Fibroblast of skin of back (primary cell): ENCODE data around the gene TAF10.

ENCODE experiments used
- DNase-seq: peaks from one replicate; pipeline ENCODE4 v3.0.0-alpha.2; 2013

Gene TAF10

DNA sequence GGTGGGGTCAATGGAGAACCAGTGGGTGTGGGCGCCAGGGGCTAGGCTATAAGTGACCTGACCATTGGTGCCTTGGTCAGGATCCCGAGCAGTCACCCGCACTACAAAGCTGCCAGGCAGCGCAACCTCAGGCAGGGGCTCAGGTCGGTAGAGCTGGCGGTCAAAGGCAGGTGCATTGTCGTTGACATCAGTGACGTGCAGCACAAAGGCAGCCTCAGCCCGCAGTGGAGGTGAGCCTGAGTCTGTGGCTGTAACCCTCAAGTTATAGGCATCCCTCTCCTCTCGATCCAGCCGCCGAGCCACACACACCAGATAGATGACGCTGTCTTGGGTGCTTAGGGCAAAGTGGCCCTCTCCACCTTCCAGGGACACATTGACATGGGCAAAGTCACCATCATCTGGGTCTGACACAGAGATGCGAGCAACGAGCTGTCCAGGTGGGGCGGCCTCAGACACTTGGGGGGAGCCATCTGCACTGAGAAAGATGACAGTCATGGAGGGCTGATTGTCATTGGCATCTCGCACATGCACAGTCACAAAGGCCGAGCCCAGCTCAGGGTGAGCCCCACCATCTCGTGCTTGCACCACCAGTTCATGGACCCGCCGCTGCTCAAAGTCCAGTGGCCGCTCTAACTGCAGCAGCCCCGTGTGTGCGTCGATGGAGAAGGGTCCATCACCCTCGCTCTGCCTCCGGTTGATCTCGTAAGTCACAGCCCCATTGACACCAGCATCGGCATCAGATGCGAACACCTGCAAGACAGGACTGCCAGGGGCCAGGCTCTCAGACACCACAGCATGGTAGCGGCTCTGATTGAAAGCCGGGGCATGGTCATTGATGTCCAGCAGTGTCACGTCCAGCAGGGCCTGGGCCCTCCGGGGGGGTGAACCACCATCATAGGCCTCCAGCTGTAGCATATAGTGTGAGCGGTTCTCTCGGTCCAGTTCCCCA is 28.3 kb upstream of the TAF10 start:
- no peak for DNase-seq

DNA sequence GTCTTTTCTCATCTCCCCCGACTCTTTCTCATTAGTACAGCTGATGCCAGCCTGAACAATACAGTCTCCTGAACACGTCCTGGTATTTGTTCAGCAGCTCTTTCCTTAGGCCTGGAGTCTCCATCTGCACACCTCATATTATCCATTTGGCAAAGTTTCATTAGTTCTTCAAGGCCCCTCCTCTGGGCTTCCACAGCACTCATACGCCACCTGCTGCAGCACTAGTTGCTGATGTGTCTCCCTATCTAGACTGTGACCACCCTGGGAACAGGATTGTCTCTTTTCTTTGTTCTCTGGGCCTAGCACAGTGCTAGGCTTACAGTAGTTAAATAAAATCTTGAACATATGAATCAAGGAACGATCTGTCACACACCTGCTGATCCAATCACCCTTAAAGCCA is 26.4 kb upstream of the TAF10 start:
- DNase-seq, result no peak

DNA sequence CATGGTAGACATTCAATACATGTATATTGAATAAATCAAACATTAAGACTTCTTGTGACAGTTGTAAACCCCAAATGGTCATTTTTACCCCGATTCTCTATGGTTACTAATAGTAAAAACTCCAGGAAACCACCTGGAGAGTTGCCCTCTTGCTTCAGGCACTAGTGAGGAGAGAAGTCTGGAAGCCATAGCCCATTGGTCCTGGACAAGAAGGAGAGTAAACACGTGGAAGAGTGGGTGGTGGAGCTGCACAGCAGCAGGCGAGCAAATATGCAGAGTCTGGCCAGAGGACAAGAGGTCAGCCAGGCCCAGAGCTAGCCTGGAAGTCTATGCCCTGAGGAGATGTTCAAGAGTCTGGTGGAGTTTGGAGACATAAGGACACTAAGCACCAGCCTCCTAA is 25.9 kb upstream of the TAF10 start:
- DNase-seq, result no peak

DNA sequence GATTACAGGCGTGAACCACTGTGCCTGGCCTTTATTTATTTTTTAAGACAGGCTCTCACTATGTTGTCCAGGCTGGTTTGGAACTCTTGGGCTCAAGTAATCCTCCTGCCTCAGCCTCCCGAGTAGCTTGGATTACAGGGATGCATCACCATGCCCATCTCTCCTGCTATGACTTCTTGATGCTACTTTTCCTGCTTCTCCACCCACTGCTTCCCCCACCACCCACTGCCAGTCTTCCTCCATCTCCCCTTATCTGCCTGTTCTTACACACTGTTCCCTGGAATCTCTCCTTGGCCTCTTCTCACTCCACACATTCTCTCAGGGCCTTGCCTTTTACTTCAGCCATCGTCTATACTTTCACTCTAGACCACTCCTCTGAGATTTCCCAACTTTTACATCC is 24.5 kb upstream of the TAF10 start:
- no peak for DNase-seq

DNA sequence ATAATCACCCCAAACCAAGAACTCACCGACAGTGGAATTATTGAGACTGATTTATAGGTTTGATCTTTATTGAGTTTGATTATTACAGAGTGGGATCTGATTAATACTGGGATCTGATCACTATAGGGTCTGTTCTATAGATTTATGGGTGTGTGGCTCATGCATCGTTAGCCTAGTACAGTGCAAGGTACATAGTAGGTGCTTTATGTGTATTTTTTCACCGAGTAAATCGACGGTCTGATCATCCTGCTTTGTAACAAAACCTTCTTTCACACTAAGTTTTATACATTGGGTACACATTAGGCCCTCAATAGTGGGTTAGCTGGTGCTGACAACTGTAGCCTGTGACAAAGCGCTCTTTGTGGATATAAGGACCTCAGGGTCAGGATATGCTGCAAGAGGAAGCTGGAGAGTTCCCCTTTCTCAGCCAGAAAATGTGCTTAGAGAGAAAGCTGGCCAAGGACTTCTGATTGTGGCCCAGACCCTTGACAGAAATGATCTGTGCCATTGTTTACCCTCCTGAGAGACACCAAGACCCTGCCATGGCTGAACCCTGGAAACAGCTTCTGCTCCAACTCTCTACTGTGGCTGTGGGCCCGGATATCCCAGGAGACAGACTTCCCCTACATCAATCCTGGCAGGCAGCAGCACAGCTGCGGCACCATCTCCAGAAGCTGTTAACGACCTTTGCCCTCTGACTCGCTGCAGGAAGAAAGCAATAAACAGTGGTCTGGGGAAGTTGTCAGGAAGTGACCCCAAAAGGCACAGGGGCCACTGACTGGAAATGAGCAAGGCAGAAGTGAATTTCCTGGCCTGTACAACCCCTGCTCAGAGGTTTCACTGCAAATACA is 23.3 kb upstream of the TAF10 start:
- no peak for DNase-seq

DNA sequence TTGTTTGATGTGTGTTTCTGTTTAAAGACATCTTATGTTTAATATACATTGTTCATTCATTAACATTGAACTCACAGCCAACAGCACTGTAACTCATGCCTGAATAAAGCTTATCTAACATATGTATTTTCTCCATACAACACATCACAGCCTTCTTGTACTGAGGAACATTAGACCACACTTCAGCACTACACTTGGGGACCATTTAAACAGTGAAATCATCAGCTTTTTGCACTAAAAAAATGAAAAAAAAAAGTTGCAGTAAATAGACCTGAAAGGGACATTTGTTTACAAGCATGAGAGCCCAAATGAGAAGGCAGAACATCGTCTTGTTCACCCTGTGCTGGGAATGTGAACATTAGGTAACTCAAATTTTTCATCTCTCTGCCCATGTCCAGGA is 22.5 kb upstream of the TAF10 start:
- DNase-seq, result no peak

DNA sequence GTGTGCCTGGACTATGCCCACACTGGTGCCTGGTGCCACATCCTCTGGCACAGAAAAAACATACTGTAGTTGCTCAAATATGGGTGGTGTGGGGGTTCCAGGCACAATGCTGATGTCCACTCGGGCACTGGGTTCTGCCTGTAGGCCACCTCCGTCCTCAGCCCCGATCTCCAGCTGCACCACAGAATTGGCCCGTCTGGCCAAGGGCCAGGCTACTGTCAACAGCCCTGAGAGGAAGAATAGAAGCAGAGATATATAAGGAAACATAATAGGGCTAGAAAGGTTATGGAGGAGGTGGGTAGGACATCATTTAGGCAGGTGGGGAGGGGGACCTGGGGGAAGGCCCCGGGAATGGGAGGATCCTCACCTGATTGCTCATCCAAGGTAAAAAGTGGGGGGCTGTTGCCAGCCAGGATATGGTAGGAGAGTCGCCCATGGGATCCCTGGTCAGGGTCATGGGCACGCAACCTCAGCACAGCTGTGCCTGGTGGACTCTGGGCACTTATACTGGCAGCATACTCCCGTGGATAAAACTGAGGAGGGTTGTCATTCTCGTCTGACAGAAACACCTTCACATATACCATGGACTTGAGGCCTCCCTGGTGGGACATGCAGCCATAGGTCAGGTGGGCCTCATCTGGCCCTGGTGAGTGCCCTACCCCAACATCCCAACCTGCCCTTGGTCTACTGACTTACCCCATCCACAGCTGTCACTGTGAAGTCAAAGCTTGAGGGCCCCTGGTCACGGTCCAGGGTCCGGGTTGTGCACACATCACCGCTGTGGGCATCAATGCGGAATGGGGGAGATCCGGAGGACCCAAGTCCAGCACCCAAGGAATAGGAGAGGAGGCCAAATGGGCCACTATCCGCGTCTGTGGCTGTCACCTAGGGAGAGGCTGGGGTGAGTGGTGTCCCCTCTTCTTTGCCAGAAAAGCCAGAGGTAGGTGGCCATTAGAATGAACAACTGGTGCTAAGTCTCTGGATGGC is 21.7 kb upstream of the TAF10 start:
- DNase-seq, result no peak

DNA sequence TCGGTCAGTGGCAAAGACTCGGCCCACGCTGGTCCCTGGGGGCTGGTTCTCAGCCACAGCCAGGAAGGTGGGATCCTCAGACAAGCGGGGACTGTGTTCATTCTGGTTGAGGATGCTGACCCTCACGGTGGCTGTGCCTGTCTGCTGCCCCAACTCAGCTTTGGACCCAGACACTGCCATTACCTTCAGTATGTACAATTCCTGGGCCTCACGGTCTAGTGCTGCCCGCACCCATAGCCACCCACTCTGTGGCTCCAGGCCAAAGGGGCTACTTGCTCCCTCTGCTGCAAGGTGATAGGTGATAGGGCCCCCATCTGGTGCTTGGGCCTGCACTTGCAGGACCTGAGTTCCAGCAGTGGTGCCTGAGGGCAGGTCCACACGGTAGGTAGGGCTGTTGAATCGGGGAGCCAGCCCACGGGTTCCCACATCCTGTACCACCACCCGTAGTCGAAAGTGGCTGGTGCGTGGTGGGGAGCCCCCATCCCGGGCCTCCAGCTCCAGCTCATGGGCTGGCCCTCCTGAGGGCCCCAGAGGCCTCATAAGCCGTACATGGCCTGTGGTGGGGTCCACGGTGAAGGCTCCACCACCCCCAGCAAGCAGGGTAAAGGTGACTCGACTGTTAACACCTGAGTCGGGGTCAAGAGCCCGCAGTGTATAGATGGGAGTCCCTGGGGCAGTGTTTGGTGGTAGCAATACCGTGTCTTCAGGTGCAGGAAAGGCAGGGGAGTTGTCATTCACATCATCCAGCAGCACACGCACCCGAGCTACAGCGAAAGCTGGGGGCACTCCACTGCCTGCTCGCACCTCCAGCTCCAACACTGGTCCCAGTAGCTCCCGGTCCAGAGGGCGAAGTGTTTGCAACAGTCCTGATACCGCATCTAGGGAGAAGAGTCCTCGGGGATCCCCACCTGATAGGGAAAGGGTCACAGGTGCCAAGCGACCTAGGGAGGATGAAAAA is 20.4 kb upstream of the TAF10 start:
- no peak for DNase-seq

DNA sequence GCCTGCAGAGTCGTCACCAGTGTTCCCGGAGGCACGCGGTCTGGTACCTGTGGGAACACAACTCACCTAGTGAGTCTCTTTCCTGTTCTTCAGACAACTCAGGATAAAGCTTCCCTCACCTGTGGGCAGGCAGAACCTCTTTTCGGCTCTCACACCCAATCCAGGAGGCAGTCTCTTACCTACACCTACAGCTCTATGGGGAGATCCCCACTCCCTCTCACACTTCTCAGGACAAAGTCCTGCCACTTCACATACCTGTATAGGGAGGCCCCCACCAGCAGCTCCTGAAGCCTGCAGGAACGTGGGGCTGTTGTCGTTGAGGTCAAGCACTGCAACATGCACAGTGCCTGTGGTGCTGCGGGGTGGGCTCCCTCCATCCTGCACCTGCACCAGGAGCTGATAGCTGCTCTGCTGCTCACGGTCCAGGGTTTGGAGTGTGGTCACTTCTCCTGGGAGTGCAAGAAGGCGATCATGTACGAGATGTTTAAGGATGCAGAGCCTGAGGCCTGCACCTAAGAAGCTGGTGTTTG is 19.4 kb upstream of the TAF10 start:
- no peak for DNase-seq

DNA sequence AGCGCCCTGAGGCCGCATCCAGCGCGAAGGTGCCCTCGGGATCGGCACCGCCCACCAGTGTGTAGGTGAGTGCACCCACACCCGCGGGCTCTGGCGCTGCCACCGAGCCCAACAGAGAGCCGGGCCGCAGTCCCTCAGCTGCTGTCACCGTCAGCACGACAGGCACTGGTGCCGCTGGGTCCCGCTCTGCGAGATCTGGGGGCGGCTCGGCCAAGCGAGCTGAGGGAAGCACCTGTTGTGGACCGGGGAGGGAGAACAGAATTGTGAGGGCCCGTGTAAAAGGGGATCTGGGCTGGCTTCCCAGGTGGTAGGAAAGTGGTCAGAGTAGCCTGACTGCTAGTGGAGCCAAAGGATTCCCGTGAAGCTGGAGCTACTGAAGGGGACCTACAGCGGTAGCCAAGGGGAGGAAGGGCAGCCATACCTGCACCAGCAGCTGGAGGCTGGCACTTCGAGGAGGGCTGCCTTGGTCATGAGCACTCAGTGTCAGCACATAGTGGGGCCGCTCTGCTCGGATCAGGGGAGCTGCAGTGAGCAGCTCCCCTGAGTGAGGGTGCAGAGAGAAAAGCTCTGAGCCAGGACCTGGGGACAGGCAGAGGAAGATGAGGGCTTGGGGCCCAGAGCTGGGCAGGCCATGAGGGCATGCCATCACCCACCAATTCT is 18.7 kb upstream of the TAF10 start:
- no peak for DNase-seq

DNA sequence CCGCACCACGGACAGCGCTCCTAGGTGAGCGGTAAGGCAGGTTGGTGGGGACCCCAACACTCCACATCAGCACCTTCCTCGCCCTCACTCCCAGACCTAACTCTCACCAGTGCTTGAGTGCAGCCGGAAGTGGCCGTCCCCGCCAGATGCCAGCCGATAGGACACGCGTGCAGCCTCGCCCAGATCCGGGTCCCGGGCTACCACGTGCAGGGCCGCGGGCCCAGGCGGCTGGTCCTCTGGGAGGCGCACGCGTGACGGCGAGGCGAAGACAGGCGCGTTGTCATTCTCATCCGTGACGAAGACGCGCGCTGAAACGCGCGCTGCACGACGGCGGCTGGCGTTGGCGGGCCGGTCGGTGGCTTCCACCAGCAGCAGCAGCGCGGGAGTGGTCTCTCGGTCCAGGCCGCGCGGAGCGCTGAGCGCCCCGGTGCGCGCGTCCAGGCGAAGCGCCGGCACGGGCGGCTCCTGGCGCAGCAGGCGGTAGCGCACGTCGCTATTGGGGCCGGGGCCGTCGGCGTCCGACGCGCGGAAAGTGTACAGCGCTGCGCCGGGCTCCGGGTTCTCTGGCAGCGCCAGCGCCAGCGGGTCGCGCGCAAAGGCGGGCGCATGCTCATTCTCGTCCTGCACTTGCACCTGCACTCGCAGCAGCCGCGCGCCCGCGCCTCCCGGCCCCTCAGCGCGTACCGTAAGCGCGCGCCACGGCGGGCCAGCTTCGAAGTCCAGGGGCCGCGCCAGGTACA is 18.0 kb upstream of the TAF10 start:
- no peak for DNase-seq

DNA sequence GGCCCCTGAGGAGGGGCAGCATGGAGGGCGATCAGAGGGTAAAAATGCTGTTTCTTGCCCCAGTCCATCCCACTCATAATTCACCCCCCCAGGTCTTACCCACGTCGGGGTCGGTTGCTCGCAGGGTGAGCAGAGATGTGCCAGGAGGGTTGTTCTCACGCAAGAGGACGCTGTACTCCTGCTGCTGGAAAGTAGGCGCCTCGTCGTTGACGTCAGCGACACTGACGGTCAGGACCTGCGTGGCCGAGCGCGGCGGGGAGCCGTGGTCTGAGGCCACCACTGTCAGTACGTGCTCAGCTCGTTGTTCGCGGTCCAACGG is 17.5 kb upstream of the TAF10 start:
- DNase-seq, result no peak

DNA sequence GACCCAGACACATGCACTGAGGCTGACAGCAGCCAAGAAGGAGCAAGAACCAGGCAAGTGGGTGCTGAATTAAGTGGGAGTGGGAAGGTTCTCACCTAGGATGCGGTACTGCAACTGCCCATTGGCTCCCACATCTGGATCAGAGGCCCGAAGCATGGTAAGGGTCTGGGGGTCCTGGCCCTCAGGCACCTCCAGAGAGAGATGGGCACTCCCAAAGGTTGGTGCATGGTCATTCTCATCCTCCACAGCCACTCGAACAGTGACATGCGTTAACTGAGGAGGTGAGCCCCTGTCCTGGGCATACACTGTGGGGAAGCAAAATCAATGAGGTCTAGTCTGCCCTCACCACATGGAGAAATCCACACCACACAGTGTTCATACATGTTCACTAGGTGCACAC is 16.5 kb upstream of the TAF10 start:
- DNase-seq, result no peak

DNA sequence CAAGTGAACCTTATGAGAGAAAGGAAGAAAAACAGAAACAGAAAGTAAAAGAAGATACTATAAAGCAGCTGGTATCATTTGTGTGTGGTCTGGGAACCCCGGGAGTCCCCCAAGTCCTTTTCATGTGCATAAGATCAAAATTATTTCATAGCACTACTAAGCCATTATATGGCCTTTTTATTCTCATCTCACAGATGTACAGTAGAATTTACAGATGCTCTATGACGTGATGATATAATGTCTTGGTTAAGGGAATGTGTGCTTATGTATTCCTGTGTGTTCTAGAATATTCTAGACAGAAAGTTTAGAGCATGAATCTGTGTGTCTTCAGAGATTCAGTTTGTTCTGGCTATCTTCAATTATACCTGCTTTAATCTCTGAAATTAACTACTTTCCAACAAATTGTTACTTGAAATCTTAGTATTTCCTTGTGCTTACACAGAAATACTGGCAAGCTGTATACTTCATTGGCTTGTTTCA is 15.8 kb upstream of the TAF10 start:
- DNase-seq, result no peak

DNA sequence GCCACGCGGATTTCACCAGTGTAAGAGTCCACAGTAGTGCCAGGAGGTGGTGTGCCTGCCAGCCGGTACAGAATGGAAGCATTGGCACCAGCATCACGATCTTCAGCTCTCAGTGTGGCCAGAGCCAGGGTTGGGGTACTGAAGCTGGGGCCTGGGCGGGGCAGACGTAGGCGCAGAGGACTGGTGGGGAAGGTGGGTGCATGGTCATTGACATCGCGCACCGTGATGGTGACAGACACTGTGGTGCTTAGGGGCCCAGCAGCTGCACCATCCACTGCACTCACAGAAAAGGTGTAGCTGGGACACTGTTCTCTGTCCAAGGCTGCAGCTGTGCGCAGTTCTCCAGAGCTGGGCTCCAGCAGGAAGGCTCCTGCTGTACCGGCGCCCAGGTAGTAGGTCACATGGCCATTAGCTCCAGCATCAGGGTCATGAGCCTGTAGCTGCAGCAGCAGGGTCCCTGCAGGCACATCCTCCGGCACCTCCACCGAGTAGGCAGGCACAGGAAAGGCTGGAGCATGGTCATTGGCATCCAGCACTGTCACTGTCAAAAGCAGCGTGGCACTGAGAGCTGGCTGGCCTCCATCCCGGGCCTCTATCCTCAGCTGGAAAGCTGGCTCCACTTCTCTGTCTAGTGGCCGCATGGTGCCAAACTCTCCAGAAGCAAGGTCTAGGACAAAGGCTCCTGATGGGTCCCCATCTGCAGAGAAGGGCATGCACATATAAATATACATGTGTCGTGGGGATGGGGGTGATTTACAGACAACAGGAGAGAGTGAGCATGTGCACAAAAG is 15.2 kb upstream of the TAF10 start:
- DNase-seq, result no peak

DNA sequence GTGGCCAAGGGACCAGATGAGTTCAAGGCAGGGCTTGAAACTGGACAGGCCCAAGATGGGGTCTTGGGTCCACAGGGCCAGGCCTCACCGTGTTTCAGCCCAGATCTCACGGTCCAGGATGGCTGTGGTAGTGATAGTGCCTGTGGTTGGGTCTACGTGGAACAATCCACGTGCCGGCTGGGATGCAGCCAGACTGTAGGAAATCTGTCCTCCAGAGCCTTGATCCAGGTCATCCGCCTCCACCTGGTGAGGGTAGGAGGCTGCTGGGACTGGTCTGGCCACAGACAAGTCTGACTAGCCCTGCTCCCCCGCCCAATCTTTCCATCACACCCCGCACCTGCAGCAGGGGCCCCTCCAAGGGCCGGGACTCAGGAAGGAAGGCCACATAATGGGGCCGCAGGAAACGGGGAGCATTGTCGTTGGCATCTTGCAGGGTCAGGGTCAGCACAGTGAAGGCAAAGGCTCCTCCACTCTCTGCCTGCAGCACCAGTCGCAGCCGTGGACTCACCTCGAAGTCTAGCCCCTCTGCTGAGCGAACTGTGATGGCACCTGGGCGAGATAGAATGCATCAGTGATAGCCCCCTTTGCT is 13.9 kb upstream of the TAF10 start:
- no peak for DNase-seq

DNA sequence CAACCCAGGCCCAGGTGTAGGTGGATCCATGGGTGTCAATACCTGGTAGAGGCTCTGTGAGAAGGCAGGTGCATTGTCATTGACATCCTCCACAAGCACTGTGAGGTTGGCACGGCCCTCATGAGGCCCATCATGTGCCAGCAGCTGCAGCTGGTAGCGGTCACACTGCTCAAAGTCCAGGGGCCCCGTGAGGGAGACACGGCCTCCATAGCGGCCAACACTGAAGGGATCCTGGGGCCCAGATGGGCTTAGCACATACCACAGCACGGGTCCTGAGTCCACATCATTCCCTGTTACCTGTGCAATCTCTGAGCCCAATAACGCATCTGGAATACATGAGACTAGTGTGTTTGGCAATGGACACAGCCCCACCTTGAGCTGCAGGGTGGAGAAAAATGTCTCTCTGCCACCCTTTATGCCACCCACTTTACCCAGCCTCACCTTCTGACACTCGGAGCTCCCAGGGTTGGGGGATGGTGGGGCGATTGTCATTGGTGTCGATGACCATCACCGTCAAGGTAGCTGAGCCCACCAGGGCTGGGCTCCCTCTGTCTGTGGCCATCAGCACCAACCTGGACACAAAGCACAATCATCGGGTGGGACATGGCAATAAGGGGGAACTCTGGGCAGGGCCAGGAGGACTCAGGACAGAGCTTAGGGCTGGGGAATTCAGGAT is 13.3 kb upstream of the TAF10 start:
- DNase-seq, result no peak
